Bronchial epithelial cell (primary cell): ENCODE measurements around the gene LTBP3. TPM values are rescaled to one million over a fixed set of nuclear protein-coding genes. Genes with fewer than 3 reads are reported as not detected.

Experiments used
- DNase-seq: peaks from one replicate; pipeline ENCODE4 v3.0.0-alpha.2; 2010; ENCODE audit warnings: low read depth
- FAIRE-seq: peaks from 2 replicates; lab custom pipeline; 2011; peaks lifted over from hg19 to GRCh38; lab: Jason Lieb, UNC
- H3K27me3 ChIP-seq: 2 replicates; pipeline ENCODE4 v1.5.1; 2011; ENCODE audit warnings: low read length; ENCODE audit not compliant: control insufficient read depth, insufficient read depth
- H3K36me3 ChIP-seq: 2 replicates; pipeline ENCODE4 v1.5.1; 2011; ENCODE audit warnings: low read length; ENCODE audit not compliant: control insufficient read depth, insufficient read depth
- H3K4me3 ChIP-seq: 2 replicates; pipeline ENCODE4 v1.5.1; 2011; ENCODE audit warnings: mild to moderate bottlenecking, low read depth, low read length, control low read depth
- CTCF ChIP-seq: IDR thresholded peaks from 2 replicates; pipeline ENCODE4 v1.5.1; 2011; ENCODE audit warnings: mild to moderate bottlenecking, moderate library complexity, low read length, control low read depth, inconsistent platforms; ENCODE audit not compliant: insufficient read depth, severe bottlenecking
- total RNA-seq: library from RNA; depleted of rRNA; stranded (reverse); fragments of >200 nt; gene quantifications from 2 replicates; pipeline ENCODE4 v1.2.1, GENCODE V29; 2014

Gene LTBP3
- total RNA-seq, 1 donor from 2014 or later: 35.0 TPM

DNA sequence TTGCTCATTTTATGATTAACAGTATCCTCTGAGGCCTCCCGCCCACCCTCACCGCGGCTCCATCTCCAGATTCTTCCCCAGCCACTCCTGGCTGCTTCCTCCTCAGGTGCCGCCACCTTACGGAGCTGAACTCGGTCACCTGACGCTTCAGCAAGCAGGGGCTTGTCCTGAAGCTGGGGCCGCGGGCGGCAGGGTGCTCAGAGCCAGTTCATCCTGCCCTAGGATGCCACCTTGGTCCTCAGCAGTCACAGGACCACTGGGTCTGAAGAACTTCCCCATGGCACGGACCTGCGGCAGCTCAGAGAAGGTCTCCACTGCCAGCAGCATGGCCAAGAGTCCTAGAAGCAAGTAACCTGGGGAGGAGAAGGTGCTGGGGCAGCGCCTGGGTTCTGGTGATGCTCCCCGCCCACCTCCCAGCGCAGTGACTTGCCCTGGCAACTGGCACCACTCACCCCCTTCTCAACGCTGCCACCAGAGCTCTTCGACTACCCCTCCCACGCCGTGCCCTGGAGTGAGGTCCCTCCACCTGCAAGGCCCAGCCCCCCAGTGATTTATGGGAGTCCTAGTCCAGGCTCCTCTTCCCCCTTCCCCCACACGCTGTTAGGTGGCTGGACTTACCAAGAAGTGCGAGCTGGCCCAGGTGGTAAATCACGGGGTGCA, 34.8 kb upstream of the LTBP3 start:
- FAIRE-seq (no peak), DNase-seq (peak; percentile 79)
- TF ChIP-seq CTCF: no peak
- peak overlapping the region; percentile 8 for H3K4me3 ChIP-seq
- peaks cover 8% of the 10 kb centered on the region for H3K36me3 ChIP-seq
- H3K27me3 ChIP-seq: no peaks in the 10 kb centered on the region

DNA sequence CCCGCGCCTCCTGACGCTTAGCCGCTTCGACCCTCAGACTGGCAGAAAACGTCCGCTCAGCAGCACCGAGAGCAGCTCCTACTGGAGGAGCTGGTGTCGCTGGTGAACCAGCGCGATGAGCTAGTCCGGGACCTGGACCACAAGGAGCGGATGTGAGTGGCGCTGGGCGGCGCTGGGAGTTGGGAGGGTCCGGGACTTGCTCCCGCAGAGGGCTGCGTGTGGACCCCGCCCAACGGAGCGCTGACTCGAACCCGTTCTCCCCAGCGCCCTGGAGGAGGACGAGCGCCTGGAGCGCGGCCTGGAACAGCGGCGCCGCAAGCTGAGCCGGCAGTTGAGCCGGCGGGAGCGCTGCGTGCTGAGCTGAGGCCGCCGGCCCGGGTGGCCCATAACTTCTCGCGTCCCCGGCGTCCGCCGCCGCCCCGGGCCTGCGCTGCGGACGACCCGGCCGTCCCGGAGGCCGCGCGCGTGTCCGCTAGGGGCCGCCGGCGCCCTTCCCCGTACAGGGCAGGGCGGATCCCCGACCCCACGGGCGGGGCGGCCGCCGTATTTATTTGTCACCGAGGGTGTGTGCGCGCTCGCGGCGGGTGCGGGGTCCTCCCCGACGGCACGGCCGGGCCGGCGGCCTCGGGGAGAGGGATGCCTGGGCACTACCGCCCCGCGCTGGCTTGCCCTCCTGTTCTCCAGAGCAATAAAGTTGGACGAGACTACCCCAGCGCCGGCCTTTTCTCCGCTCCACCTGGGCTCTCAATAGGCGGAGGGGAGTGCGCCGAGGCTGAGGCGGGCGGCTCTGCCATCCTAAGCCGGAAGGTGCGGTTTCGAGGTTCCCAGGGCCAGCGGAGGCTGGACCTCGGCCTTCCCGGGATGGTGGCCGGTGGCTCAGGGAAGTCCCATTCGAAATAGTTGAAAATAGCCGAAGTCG, 34.0 kb upstream of the LTBP3 start:
- TF ChIP-seq CTCF: no peak
- H3K4me3 ChIP-seq: peak overlapping the region; percentile 8
- peaks cover 5% of the 10 kb centered on the region for H3K36me3 ChIP-seq
- DNase-seq (no peak), FAIRE-seq (no peak)
- H3K27me3 ChIP-seq: no peaks in the 10 kb centered on the region

- peaks cover 16% of the 10 kb centered on the region for H3K36me3 ChIP-seq
- no peak overlapping the region for H3K4me3 ChIP-seq
- H3K27me3 ChIP-seq: no peaks in the 10 kb centered on the region
- DNase-seq (no peak), FAIRE-seq (no peak)
- no peak for TF ChIP-seq CTCF
Observed at GRCh38 chr11:65590240-65590738, 32.1 kb upstream of the LTBP3 start.

DNA sequence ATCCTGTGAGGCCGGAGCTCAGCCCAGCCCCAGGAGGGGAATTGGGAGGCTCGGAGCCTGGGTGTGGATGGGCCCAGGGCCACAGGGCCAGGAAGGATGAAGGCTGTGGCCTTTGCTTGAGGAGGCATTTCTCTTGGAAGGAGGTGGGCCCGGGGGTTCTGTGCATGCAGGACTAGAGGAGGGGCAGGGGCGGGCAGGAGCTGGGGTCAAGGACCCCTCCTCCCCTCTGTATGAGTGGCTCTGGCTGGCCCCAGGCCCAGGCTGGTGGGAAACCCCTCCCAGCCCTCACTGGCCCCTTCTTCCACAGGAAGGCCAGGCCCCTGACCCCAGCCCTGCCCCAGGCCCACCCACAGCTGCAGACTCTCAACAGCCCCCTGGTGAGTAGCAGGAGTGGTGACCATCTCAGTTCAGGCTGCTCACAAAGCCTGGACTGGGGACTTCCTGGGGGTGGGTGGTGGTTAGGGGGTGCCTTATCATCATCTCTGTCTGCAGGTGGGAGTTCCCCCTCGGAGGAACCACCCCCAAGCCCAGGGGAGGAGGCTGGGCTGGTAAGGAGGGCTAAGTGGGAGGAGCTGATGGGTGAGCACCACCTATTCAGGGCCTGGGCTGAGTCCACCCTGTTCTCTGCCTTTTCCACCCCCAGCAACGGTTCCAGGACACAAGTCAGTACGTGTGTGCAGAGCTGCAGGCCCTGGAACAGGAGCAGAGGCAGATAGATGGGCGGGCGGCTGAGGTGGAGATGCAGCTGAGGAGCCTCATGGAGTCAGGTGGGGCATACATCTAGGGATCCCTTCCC, 31.5 kb upstream of the LTBP3 start:
- DNase-seq (no peak), FAIRE-seq (no peak)
- Histone ChIP-seq H3K36me3 (peaks cover 16% of the 10 kb centered on the region), H3K4me3 (no peak overlapping the region), H3K27me3 (no peaks in the 10 kb centered on the region)
- no peak for TF ChIP-seq CTCF

DNA sequence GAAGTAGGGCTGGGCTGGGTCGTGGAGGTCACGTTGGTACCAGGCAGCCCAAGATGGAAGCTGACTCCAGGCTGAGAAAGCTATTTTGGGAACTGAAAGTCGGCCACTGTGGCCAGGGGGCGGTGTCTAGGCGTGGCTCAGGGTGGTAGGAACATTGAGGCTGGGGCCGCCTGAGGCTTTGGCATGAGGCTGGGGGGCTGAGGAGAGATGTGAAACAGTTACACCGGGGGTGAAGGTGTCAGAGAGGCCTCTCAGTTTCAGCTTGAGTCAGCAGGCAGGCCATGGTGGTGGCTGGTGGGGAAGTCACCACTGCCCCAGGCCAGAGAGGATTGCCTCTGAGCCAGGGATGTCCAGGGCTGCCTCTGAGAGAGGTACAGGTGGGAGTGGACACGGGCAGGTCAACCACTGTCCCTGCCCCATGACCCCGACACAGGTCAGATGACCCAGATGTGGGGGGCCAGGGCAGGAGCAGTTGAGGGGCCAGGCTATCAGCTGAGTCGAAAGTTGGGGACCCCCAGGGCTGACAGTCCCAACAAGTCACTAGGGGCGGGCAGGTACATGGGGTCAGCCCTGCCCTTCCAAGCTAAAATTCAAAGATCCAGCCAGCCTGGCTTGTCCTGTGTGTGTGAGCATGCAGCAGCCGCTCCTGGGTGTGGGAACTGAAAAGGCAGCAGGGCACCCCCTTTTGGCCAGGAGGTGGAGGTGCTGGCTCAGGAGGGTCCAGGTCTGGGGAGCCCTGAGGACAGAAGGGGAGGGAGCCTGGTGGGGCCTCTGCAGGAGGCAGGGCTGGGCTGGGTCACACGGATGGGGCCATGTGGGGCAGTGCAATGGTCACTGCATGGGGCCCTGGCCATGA, 30.3 kb upstream of the LTBP3 start:
- H3K36me3 ChIP-seq: peaks cover 22% of the 10 kb centered on the region
- H3K27me3 ChIP-seq: no peaks in the 10 kb centered on the region
- TF ChIP-seq CTCF: peak; percentile 65
- FAIRE-seq: no peak
- H3K4me3 ChIP-seq: no peak overlapping the region
- DNase-seq: peak; percentile 41
